Ishikawa (cell line): ENCODE data around the gene LRRC8D.

Source experiments
- CEBPB ChIP-seq: IDR thresholded peaks from 2 replicates; pipeline ENCODE4 v1.6.1; 2012
- CREB1 ChIP-seq: IDR thresholded peaks from 2 replicates; pipeline ENCODE4 v1.6.1; 2012; ENCODE audit warnings: low read depth
- EGR1 ChIP-seq: IDR thresholded peaks from 2 replicates; pipeline ENCODE4 v1.6.1; 2012
- EP300 ChIP-seq: IDR thresholded peaks from 2 replicates; pipeline ENCODE4 v1.6.1; 2012; ENCODE audit warnings: borderline replicate concordance
- FOXM1 ChIP-seq: IDR thresholded peaks from 2 replicates; pipeline ENCODE4 v1.6.1; 2012; ENCODE audit warnings: low read depth, borderline replicate concordance
- MAX ChIP-seq: IDR thresholded peaks from 2 replicates; pipeline ENCODE4 v1.6.1; 2012
- NFIC ChIP-seq: IDR thresholded peaks from 2 replicates; pipeline ENCODE4 v1.6.1; 2012
- RAD21 ChIP-seq: IDR thresholded peaks from 2 replicates; pipeline ENCODE4 v1.6.1; 2012; ENCODE audit warnings: low read depth
- REST ChIP-seq: IDR thresholded peaks from 2 replicates; pipeline ENCODE4 v1.6.1; 2012; ENCODE audit warnings: low read depth, mild to moderate bottlenecking
- TAF1 ChIP-seq: IDR thresholded peaks from 2 replicates; pipeline ENCODE4 v1.6.1; 2012; ENCODE audit warnings: low read depth, mild to moderate bottlenecking
- TCF12 ChIP-seq: IDR thresholded peaks from 2 replicates; pipeline ENCODE4 v1.6.1; 2012; ENCODE audit warnings: low read depth
- TEAD4 ChIP-seq: IDR thresholded peaks from 2 replicates; pipeline ENCODE4 v1.6.1; 2012
- USF1 ChIP-seq: IDR thresholded peaks from 2 replicates; pipeline ENCODE4 v1.6.1; 2012
- ZBTB7A ChIP-seq: IDR thresholded peaks from 2 replicates; pipeline ENCODE4 v1.6.1; 2012; ENCODE audit warnings: low read depth

- TF ChIP-seq NFIC = no peak
- TF ChIP-seq TAF1 = no peak
- TF ChIP-seq EGR1 = no peak
- no peak for TF ChIP-seq MAX
- TF ChIP-seq CREB1 = no peak
- no peak for TF ChIP-seq REST
- no peak for TF ChIP-seq RAD21
- TF ChIP-seq CEBPB = no peak
- no peak for TF ChIP-seq FOXM1
- TF ChIP-seq USF1 = no peak
- TF ChIP-seq ZBTB7A = no peak
- no peak for TF ChIP-seq EP300
- no peak for TF ChIP-seq TEAD4
- no peak for TF ChIP-seq TCF12
Measured at GRCh38 chr1:89955311-89956205, 134.7 kb downstream of the LRRC8D start.
